Measurements from ENCODE around the gene PLXDC1. TPM values are rescaled to one million over a fixed set of nuclear protein-coding genes. Genes with fewer than 3 reads are reported as not detected.
A peak's percentile ranks its signal among the peaks of the same experiment; 100 is the strongest.

Gene PLXDC1
- total and polyA plus RNA-seq, 2 of the 8 experiments (the other 6 are each of a cell fraction or from before 2014, with no cell fraction given), result 4.1 to 14.6 TPM

DNA sequence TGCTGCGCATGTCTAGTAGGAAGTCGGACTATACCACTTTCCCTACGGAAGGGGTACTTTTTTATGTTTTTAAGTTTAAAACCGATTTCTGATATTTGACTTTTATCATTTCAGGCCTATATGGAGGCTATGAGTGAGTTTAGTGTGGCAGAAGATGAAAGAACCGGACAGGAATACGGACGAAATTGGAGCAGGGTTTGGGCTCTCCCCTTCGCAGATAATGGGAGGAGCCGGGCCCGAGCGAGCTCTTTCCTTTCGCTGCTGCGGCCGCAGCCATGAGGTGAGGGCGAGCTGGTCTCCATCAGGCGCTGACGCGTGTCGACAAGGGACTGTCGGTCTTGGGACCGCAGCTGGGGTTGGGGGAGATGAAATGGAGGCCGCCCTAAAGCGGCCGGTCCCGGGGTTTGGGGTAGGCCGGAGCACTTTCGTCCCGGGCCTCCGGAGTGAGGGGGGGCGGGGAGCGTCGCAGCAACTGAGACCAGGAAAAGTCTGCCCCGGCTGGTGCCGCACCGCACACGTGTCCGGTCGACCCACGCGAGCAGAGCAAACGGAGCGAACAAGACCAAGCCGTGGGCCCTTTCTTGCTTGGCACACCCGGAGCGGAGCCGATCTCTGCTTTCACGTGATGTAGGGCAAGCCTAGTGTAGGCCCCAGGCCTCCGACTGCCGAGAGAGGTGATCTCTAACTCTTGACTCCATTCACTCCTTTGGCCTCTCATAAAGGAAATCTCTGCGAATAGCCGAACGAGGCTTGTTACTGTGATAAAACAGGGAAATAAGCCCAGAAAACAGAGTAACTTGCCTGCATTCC lies 48.8 kb upstream of the PLXDC1 start, which contains the start of gene RPL19 (continued):
- no peak for TF ChIP-seq POU5F1 (IDR thresholded peaks at IDR 0.05; ENCODE audit: low read depth, low read length)
- TF ChIP-seq CHD1 (IDR thresholded peaks at IDR 0.05; ENCODE audit: low read depth, low read length), result peak; percentile 99
- peak; percentile 88 for TF ChIP-seq SP4 (IDR thresholded peaks at IDR 0.05; ENCODE audit: low read length)
- peak in 1 of 2 experiments; percentile 100; a peak in 2 of 3 replicates for TF ChIP-seq EP300 (IDR thresholded peaks at IDR 0.05; ENCODE audit: borderline replicate concordance in 1 of 2, low read depth in 2 of 2, low read length in 2 of 2)
- TF ChIP-seq SIX5 (IDR thresholded peaks at IDR 0.05; ENCODE audit: low read depth, low read length), result peak; percentile 60
- TF ChIP-seq GTF2F1 (IDR thresholded peaks at IDR 0.05; ENCODE audit: borderline replicate concordance, low read depth, low read length), result peak; percentile 80; the same call in 1 of the 2 replicates
- peak; percentile 77; the same call in 1 of the 2 replicates for TF ChIP-seq YY1 (IDR thresholded peaks at IDR 0.05; ENCODE audit: low read depth, low read length)
- peak; percentile 80 for TF ChIP-seq MAX (IDR thresholded peaks at IDR 0.05)
- peak; percentile 97 for TF ChIP-seq TAF7 (optimal IDR thresholded peaks at IDR 0.05; ENCODE audit: borderline replicate concordance, low read depth, low read length)
- peak; percentile 79; the same call in 1 of the 2 replicates for TF ChIP-seq NRF1 (IDR thresholded peaks at IDR 0.05; ENCODE audit: low read depth, low read length)
- TF ChIP-seq JUND (IDR thresholded peaks at IDR 0.05; ENCODE audit: low read length), result peak; percentile 99
- peak; percentile 59 to 84; a peak in 2 of 4 replicates for TF ChIP-seq SIN3A (conservative IDR thresholded peaks at IDR 0.05 in 1 of 2, IDR thresholded peaks at IDR 0.05 in 1 of 2; ENCODE audit: low read depth in 1 of 2, low read length in 2 of 2)
- no peak for TF ChIP-seq HDAC2 (IDR thresholded peaks at IDR 0.05; ENCODE audit: borderline replicate concordance in 1 of 2, low read depth in 2 of 2, low read length in 2 of 2)
- no peak for TF ChIP-seq BCL11A (IDR thresholded peaks at IDR 0.05; ENCODE audit: low read depth in 2 of 2, low read length in 2 of 2)
- peak; percentile 88 for TF ChIP-seq PHF8 (conservative IDR thresholded peaks at IDR 0.05; ENCODE audit: low read depth, low read length)

Data from H1 (cell line).